Loucy (cell line): ENCODE measurements around the gene ADAMTS5.

Experiments
- H2AFZ ChIP-seq: fragments of 200-600 bp; sonication (generic); 2 replicates; pipeline ENCODE4 v1.6.0; 2016; ENCODE audit warnings: antibody characterized with exemption, mild to moderate bottlenecking, low read length, moderate library complexity
- H3F3A ChIP-seq: fragments of 200-600 bp; 2 replicates; pipeline ENCODE4 v1.6.0; 2016; ENCODE audit warnings: antibody characterized with exemption, low read depth, mild to moderate bottlenecking
- H3K27me3 ChIP-seq: fragments of 200-600 bp; sonication (generic); 2 replicates; pipeline ENCODE4 v1.6.1; 2014; ENCODE audit warnings: low read length, mild to moderate bottlenecking; ENCODE audit not compliant: insufficient read depth, poor library complexity, severe bottlenecking
- H3K36me3 ChIP-seq: fragments of 200-600 bp; sonication (generic); 2 replicates; pipeline ENCODE4 v1.6.1; 2016; ENCODE audit warnings: low read length; ENCODE audit not compliant: insufficient read depth
- H3K4me1 ChIP-seq: fragments of 200-600 bp; sonication (generic); 2 replicates; pipeline ENCODE4 v1.5.1; 2014; ENCODE audit warnings: low read length, mild to moderate bottlenecking; ENCODE audit not compliant: insufficient read depth, poor library complexity, severe bottlenecking
- H3K4me2 ChIP-seq: fragments of 200-600 bp; sonication (generic); 2 replicates; pipeline ENCODE4 v1.6.0; 2014; ENCODE audit warnings: antibody characterized with exemption, low read length, low read depth, mild to moderate bottlenecking; ENCODE audit not compliant: poor library complexity, severe bottlenecking
- H3K4me3 ChIP-seq: fragments of 200-600 bp; sonication (generic); 2 replicates; pipeline ENCODE4 v1.5.1; 2014; ENCODE audit warnings: low read length, mild to moderate bottlenecking, mixed read lengths; ENCODE audit not compliant: poor library complexity, severe bottlenecking
- H3K79me2 ChIP-seq: fragments of 200-600 bp; sonication (generic); 2 replicates; pipeline ENCODE4 v1.6.1; 2014; ENCODE audit warnings: low read length; ENCODE audit not compliant: insufficient read depth
- H3K9ac ChIP-seq: fragments of 200-600 bp; sonication (generic); 2 replicates; pipeline ENCODE4 v1.6.0; 2014; ENCODE audit warnings: mild to moderate bottlenecking, low read depth, low read length, moderate library complexity; ENCODE audit not compliant: poor library complexity, severe bottlenecking
- H3K9me2 ChIP-seq: fragments of 200-600 bp; sonication (generic); replicated peaks from 2 replicates; pipeline ENCODE4 v1.6.1; 2016; ENCODE audit warnings: low read depth, low read length, mixed read lengths
- H3K9me3 ChIP-seq: fragments of 200-600 bp; sonication (generic); 2 replicates; pipeline ENCODE4 v1.6.1; 2014; ENCODE audit warnings: mild to moderate bottlenecking, antibody characterized with exemption, low read length, low read depth; ENCODE audit not compliant: insufficient read depth
- H4K20me1 ChIP-seq: fragments of 200-600 bp; sonication (generic); 2 replicates; pipeline ENCODE4 v1.6.0; 2014; ENCODE audit warnings: antibody characterized with exemption, low read length, mild to moderate bottlenecking; ENCODE audit not compliant: insufficient read depth, poor library complexity, severe bottlenecking
- EZH2phosphoT487 ChIP-seq: fragments of 200-600 bp; IDR thresholded peaks from 2 replicates; pipeline ENCODE4 v1.6.1; 2018; ENCODE audit warnings: antibody characterized with exemption, mild to moderate bottlenecking, moderate library complexity, borderline replicate concordance
- TF ChIP-seq, protein P1 (sequence below): fragments of 200-600 bp; sonication (generic); conservative IDR thresholded peaks from 2 replicates; pipeline ENCODE4 v1.5.1; 2014; ENCODE audit warnings: mild to moderate bottlenecking, antibody characterized with exemption, low read length

The ADAMTS5 gene

DNA sequence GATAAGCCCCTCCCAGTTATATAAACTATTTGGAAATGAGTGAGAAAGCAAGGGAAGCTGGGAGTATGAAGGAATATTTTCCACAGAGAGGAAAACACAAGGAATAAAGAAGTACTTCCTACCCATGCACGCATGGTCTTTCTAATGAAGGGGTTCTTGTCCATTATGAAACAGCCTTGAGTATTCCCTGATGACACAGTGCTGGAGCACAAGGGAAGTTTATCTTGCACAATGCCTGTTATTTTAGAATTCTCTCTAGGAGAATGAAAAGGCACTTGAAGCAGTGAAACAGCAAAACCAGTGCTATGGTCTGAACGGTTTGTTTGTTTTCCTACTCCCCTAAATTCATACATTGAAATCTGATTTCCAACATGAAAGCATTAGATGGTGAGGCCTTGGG is 83.1 kb downstream of the ADAMTS5 start:
- Histone ChIP-seq H3K4me1 (no peaks in the 10 kb centered on the region), H2AFZ (no peak overlapping the region), H3K9me2 (no peaks in the 10 kb centered on the region), H3K4me2 (no peak overlapping the region), H3F3A (no peaks in the 10 kb centered on the region), H3K9me3 (no peaks in the 10 kb centered on the region), H3K4me3 (no peak overlapping the region), H4K20me1 (no peaks in the 10 kb centered on the region), H3K9ac (no peak overlapping the region), H3K36me3 (no peaks in the 10 kb centered on the region), H3K79me2 (no peaks in the 10 kb centered on the region), H3K27me3 (no peaks in the 10 kb centered on the region)
- TF ChIP-seq, protein P1, sequence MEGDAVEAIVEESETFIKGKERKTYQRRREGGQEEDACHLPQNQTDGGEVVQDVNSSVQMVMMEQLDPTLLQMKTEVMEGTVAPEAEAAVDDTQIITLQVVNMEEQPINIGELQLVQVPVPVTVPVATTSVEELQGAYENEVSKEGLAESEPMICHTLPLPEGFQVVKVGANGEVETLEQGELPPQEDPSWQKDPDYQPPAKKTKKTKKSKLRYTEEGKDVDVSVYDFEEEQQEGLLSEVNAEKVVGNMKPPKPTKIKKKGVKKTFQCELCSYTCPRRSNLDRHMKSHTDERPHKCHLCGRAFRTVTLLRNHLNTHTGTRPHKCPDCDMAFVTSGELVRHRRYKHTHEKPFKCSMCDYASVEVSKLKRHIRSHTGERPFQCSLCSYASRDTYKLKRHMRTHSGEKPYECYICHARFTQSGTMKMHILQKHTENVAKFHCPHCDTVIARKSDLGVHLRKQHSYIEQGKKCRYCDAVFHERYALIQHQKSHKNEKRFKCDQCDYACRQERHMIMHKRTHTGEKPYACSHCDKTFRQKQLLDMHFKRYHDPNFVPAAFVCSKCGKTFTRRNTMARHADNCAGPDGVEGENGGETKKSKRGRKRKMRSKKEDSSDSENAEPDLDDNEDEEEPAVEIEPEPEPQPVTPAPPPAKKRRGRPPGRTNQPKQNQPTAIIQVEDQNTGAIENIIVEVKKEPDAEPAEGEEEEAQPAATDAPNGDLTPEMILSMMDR: no peak
- TF ChIP-seq EZH2phosphoT487: no peak

DNA sequence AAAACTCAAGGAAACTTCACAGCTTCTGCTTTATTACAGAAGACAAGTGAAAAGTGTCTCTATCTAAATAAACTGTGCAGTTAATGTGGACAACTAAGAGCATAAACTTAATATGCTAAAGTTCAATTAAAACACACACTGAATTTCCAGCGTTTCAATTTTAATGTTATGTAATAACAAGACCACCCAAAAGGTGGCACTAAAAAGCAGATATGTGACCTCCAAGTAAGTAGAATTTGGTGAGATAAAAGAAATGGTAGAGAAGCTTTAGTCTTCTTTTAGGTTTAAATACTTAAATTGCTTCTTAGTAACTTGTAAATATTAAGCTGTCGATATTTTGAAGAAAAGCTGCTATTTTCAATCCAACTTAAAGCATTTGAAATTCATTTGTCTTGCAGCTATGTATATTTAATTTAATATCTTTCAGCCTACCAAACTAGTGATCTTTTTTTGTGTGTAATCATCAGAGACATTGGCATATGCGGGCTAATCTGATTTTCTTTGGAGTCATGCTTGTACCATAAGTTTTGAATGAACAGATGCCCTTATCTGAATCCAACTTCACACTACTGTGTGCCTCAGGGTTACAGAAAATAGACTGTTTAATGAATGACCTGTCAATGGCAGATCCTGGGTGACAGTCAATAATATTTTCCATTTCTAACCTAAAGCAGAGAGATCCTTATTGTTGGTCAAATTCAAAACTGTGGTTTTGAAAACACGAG is 85.2 kb downstream of the ADAMTS5 start:
- no peak overlapping the region for H2AFZ ChIP-seq

DNA sequence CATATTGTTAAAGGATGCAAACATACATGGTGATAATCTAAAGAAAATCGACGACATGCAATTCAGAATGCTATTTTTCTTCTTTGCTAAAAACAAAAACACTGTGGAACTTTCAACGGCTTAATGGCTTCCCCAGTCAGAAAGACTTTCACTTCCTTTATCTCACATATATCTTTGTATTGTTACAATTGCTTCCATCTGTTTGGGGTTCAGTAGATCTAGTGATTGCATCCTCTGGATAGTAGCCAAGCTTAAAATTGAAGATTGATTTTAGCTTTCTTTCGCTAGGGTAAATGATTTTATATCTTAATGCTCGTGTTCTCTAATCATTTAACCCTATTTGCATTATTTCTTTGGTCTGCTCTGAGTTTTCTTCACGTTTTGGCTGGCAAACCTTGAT is 89.9 kb downstream of the ADAMTS5 start:
- Histone ChIP-seq H3K9ac (no peak overlapping the region), H3K36me3 (no peaks in the 10 kb centered on the region), H3K4me2 (no peak overlapping the region), H4K20me1 (no peaks in the 10 kb centered on the region), H3K9me3 (no peaks in the 10 kb centered on the region), H3K27me3 (no peaks in the 10 kb centered on the region), H2AFZ (no peak overlapping the region), H3K4me3 (no peak overlapping the region), H3K9me2 (no peaks in the 10 kb centered on the region), H3K79me2 (no peaks in the 10 kb centered on the region), H3K4me1 (no peaks in the 10 kb centered on the region), H3F3A (no peaks in the 10 kb centered on the region)
- TF ChIP-seq EZH2phosphoT487: no peak
- TF ChIP-seq, protein P1: no peak

More for the DNA sequence above, 85.2 kb downstream of the ADAMTS5 start:
- Histone ChIP-seq H4K20me1 (no peaks in the 10 kb centered on the region), H3K4me2 (no peak overlapping the region), H3K27me3 (no peaks in the 10 kb centered on the region), H3K9me3 (no peaks in the 10 kb centered on the region), H3K36me3 (no peaks in the 10 kb centered on the region), H3K9ac (no peak overlapping the region), H3K9me2 (no peaks in the 10 kb centered on the region), H3K79me2 (no peaks in the 10 kb centered on the region), H3K4me3 (no peak overlapping the region), H3F3A (no peaks in the 10 kb centered on the region), H3K4me1 (no peaks in the 10 kb centered on the region)
- TF ChIP-seq, protein P1: peak; percentile 55
- TF ChIP-seq EZH2phosphoT487: no peak
